GM21825 (cell line): ENCODE measurements around the gene DRC7.

Experiments used
- ATAC-seq: cut with Tn5 transposase; IDR thresholded peaks from one replicate; pipeline ENCODE4 v1.9.1; 2021; ENCODE audit warnings: mild to moderate bottlenecking, moderate library complexity; ENCODE audit not compliant: unreplicated experiment

DRC7 gene

DNA sequence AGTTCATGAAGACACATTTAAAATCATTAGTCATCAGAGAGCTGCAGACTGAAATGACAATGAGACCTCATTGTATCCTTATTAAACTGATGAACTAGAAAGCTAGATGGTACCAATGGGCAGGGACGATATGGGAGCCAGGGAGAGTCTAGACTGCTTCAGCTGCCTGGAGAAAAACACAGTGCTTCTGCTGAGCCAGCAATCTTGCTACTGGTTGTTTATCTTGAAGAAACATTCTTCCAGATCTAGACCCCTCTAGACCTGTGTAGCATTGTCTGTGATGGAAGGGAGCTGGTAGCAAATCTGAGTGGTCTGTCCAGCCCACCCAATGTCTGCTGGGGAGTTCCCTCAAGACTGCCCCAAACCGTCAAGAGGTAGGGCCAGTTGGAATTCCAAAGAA is 2.0 kb upstream of the DRC7 start:
- no peak for ATAC-seq

GRCh38 chr16:57693550-57693949 is 1.1 kb upstream of the DRC7 start:
- ATAC-seq: no peak

- ATAC-seq: no peak
Observed at GRCh38 chr16:57694231-57694724, 328 bp upstream of the DRC7 start.

DNA sequence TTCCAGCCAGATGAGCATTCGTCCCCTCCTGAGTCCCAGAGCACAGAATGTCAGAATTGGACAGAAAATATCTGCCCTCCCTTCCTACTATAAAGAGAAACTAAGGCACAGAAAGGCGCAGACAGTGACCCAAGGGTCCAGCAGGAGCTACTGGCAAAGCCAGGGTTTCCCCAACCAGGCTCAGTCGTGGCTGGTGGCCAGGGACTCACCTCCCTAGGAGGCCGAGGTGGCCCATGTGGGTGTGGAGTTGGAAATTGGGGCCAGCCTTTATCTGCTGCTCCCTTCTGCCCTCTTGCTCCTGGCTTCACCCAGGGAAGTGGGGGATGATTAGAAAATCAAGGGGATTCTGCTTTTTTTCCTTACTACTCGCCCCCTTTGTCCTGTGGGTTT is 1.1 kb downstream of the DRC7 start:
- ATAC-seq: no peak

- ATAC-seq: no peak
Observed at GRCh38 chr16:57696240-57696639, 1.6 kb downstream of the DRC7 start.

GRCh38 chr16:57697896-57698537 is 3.4 kb downstream of the DRC7 start:
- no peak for ATAC-seq

- no peak for ATAC-seq
Observed at GRCh38 chr16:57698812-57699405, 4.3 kb downstream of the DRC7 start.

- no peak for ATAC-seq
Observed at GRCh38 chr16:57699481-57699880, 4.9 kb downstream of the DRC7 start.

GRCh38 chr16:57699899-57700298 is 5.3 kb downstream of the DRC7 start:
- no peak for ATAC-seq

DNA sequence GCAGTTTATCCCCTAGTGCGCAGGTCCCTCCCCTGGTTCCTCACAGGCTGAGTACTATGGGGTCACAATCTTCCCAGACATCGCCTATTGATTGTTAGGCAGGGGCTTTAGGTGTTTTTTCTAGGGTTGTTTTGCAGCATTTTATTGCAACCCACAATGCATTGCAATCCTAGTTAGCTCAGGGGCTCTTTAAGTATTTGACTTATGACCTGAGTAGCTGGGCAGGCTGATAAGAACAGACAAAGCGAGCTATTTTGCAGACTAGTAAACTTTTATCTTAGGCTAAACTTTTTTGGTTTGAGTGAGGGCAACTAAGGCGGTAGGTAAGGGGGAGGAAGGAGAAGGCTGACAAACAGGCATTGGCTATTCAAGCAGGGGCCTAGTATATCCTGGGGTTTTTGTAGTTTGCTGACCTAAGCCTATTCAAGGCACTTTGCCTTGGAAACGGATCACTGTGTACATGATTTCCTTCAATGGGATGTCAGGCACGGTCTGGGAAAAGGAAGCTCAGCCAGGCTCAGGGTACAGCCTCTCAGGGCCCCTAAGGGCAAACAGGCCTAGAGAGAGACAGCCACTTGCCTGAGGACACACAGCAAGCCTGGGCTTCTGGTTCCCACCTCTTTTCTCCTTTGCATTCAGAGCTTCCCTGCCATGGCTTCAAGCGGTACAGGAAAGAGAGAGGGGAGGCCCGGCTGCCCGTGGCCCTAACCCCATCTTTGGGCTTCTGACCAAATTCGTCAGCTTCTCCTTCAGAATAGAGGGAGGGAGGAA is 6.4 kb downstream of the DRC7 start:
- no peak for ATAC-seq

GRCh38 chr16:57701759-57702371 is 7.3 kb downstream of the DRC7 start:
- ATAC-seq: no peak

DNA sequence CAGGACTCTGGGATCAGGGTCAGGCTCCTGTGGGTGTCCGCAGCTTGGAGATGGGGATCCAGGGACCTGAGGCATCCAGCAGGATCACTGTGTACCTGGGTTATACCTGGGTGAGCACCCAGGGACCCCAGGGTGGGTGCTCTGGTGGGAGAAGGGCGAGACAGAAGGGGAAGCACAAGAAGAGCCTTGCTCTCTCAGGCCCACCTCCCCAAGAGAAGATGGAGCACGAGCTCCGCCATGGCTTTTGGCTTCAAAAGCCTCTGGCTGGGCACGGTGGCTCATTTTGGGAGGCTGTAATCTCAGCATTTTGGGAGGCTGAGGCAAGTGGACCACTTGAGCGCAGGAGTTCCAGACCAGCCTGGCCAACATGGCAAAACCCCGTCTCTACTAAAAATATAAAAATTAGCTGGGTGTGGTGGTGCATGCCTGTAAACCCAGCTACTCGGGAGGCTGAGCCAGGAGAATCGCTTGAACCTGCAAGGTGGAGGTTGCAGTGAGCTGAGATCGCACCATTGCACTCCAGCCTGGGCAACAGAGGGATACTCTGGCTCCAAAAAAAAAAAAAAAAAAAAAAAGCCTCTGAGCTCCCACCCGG is 8.9 kb downstream of the DRC7 start:
- ATAC-seq: no peak

DNA sequence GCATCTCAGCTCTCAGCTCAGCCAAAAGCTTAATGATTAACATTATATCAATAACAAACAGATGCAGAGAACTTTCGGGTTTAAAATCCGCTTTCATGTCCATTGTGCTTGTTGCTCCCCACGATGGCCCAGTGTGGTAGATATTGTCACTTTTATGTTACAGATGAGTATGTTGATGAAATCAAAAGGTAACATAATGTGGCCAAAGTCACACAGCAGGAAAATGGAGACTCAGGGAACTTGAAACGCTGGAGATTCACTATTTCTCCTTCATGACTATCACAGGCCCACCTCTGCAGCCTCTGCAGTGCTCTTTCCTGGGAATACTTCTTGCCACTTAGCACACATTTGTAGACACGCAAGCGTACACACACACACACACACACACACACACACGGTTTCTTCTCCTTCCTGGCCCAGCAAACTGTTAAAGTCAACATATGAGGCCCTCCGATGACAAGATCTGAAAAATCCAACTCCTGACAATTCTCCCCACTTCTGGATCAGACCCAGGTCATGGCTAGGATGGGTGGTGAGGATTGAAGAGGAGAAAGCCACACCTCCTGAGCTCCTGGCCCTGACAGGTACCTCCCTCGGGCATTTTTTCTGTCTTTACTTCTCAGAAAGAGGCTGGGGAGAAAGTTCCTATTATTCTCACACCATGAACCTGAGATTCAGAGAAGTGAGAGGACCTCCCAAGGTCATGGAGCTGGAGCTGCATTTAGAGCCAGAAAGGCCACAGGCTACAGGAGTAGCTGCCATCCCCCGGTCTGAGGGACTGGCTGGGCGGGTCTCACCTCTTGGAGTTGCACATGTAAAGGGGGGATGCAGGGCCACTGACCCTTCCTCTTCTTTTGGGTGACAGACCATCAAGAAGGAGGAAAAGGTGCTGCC is 9.7 kb downstream of the DRC7 start:
- no peak for ATAC-seq

DNA sequence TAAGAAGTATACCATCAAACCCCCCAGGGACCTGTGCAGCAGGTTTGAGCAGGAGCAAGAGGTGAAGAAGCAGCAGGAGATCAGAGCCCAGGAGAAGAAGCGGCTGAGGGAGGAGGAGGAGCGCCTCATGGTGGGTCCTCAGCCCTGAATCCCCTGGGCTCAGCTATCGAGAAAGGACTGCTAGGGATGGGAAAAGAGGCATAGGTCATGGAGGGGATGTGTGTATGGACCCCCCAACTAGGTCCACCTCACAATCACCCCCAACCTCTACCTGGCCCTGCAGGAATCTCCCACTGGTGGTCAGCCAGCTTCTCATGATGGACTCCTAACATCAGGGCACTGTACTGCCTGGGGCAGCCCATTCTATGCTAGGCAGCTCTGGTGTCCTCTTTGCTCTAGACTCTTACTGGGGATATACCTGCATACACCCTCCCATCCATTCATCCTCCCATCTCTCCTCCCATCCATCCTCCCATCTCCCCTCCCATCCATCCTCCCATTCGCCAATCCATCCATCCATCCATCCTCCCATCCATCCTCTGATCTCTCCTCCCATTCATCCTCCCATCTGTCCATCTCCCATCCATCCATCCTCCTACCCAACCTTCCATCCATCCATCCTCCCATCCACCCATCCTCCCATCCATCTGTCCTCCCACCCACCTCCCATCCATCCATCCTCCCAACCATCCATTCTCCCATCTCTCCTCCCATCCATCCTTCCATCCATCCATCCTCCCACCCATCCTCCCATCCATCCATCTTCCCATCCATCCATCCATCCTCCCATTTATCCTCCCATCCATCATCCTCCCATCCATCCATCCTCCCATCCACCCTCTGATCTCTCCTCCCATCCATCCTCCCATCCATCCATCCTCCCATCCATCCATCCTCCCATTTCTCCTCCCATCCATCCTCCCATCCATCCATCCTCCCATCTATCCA is 10.6 kb downstream of the DRC7 start:
- ATAC-seq: no peak

- no peak for ATAC-seq
Observed at GRCh38 chr16:57706717-57707116, 12.1 kb downstream of the DRC7 start.

DNA sequence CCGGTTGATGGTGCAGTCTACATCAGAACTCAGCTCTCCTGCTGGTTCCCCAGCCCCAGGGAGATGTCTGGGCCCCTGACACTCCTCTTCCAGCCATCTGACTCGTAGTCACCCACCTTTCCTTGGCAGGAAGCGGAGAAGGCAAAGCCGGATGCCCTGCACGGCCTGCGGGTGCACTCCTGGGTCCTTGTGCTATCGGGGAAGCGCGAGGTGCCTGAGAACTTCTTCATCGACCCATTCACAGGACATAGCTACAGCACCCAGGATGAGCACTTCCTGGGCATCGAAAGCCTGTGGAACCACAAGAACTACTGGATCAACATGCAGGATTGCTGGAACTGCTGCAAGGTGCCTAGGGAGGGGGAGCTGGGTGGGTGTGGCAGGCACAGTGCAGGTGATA is 12.7 kb downstream of the DRC7 start:
- ATAC-seq: no peak

DNA sequence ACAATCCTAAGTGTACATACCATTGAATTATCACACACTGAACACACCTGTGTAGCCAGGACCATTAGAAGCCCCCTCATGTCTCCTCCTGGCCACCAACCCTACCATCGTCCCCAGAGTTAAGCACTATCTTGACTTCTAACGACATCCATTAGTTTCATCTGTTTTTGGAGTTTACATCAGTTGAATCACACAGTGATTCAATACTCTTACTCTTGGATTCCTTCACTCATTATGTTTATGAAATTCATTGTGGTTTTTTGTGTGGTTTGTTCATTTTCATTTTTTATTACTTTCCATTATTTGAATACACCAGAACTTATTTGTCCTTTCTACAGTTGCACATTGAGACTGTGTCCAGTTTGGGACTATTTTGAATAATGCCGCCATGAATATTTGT is 13.6 kb downstream of the DRC7 start:
- ATAC-seq: no peak

DNA sequence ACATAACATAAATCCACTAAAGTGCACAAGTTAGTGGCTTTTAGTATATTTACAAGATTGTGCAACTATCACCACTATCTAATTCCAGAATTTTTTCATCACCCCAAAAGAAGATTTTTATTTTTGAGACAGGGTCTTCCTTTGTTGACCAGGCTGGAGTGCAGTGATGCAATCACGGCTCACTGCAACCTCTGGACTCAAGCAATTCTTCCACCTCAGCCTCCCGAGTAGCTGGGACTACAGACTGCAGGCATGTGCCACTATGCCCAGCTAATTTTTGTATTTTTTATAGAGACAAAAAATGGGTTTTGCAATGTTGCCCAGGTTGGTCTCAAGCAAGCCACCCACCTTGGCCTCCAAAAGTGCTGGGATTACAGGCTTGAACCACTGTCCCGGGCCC is 15.1 kb downstream of the DRC7 start:
- no peak for ATAC-seq

DNA sequence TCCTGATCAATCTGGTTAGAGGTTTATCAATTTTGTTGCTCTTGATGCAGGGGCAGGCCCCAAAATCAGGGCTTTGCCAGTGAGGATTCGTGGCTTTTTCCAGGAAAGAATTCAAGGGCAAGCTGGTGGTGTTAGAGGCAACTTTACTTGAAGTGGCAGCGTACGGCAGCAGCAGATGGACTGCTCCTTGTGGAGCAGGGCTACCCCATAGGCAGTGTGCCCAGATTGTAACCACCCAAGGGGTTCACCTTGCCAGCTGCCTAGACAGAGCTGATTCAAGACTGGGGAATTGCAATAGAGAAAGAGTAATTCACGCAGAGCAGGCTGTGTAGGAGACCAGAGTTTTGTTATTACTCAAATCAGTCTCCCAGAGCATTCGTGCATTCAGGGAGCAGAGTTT is 16.7 kb downstream of the DRC7 start:
- no peak for ATAC-seq
